ENCODE data around the gene PUS1.

GRCh38 chr12:131923260-131923659 lies 5.8 kb upstream of the PUS1 start:
- TF ChIP-seq CTCF (IDR thresholded peaks at IDR 0.05 in 4 of 5, conservative IDR thresholded peaks at IDR 0.05 in 1 of 5) (no peak), POLR2A (IDR thresholded peaks at IDR 0.05) (no peak)

Measured in gastrocnemius medialis (tissue), 4 donors.